HL-60 (cell line): ENCODE measurements around the gene GAGE12F.
"Not testable (repeated sequence)": the region's sequence is repeated elsewhere in the genome, so short reads cannot be mapped to it uniquely, and the experiment has no call there.

Source experiments
- CTCF ChIP-seq: IDR thresholded peaks from one replicate; pipeline ENCODE4 v1.5.1; 2011; ENCODE audit warnings: low read length, control low read depth, inconsistent platforms; ENCODE audit not compliant: insufficient read depth
- GABPA ChIP-seq: IDR thresholded peaks from 2 replicates; pipeline ENCODE4 v1.6.1; 2012; ENCODE audit warnings: low read depth
- POLR2AphosphoS5 ChIP-seq: IDR thresholded peaks from 2 replicates; pipeline ENCODE4 v1.6.1; 2012; ENCODE audit warnings: low read depth
- REST ChIP-seq: IDR thresholded peaks from 2 replicates; pipeline ENCODE4 v1.6.1; 2012; ENCODE audit warnings: low read depth; ENCODE audit not compliant: insufficient replicate concordance

GRCh38 chrX:49579649-49580048 is 19.0 kb downstream of the GAGE12F start, which contains the start of gene GAGE12H:
- not testable (repeated sequence) for TF ChIP-seq GABPA, REST, CTCF, POLR2AphosphoS5
